BJ (cell line): Measurements from ENCODE around the gene NDUFAF2. TPM values are rescaled to one million over a fixed set of nuclear protein-coding genes. Genes with fewer than 3 reads are reported as not detected.
"Not testable (repeated sequence)": the region's sequence is repeated elsewhere in the genome, so short reads cannot be mapped to it uniquely, and the experiment has no call there.

Experiments used
- CTCF ChIA-PET: fragments of 350-600 bp; formaldehyde crosslinking; extraction: SDS; loops from one replicate; lab custom pipeline; 2021; ENCODE audit warnings: antibody characterized with exemption, inconsistent platforms; lab: Yijun Ruan, JAX
- POLR2A ChIA-PET: fragments of 300-600 bp; sonication (Branson Sonifier 250); formaldehyde crosslinking; extraction: SDS; loops from one replicate; lab custom pipeline; 2021; ENCODE audit warnings: antibody characterized with exemption; lab: Charles Lee
- DNase-seq: peaks from one replicate; pipeline ENCODE4 v3.0.0-alpha.2; 2011; ENCODE audit warnings: low read depth
- H3K27me3 ChIP-seq: 2 replicates; pipeline ENCODE4 v1.6.0; 2011; ENCODE audit warnings: low read length; ENCODE audit not compliant: control insufficient read depth, insufficient read depth
- H3K36me3 ChIP-seq: 2 replicates; pipeline ENCODE4 v1.5.1; 2011; ENCODE audit warnings: low read length; ENCODE audit not compliant: control insufficient read depth, insufficient read depth
- H3K4me3 ChIP-seq: 2 replicates; pipeline ENCODE4 v1.5.1; 2011; ENCODE audit warnings: low read depth, mild to moderate bottlenecking, control low read depth, low read length
- polyA plus RNA-seq: library from polyadenylated mRNA; depleted of rRNA; stranded (reverse); fragments of >200 nt; gene quantifications from 2 replicates; pipeline ENCODE4 v1.2.3, GENCODE V29; 2011
- TF ChIP-seq, protein P1 (sequence below): IDR thresholded peaks from 2 replicates; pipeline ENCODE4 v1.5.1; 2011; ENCODE audit warnings: low read depth, mild to moderate bottlenecking, control low read depth, inconsistent platforms, low read length, moderate library complexity; ENCODE audit not compliant: insufficient read depth

NDUFAF2 gene
- polyA plus RNA-seq, 1 experiment: 22.4 TPM

DNA sequence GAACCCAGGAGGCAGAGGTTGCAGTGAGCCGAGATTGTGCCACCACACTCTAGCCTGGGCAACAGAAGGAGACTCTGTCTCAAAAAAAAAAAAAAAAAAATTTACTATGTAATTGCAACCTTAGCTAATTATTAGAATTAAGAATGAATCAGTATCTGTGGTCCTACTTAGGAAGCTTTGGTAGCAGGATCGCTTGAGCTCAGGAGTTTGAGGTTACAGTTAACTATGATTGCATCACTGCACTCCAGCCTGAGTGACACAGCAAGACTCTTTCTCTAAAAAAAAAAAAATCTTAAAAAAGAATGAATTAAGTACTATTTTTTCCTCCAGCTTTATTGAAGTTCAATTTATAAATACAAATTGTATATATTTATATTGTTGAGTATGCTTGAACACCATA lies 16.7 kb downstream of the NDUFAF2 start:
- peak; percentile 18 for DNase-seq
- TF ChIP-seq, protein P1, sequence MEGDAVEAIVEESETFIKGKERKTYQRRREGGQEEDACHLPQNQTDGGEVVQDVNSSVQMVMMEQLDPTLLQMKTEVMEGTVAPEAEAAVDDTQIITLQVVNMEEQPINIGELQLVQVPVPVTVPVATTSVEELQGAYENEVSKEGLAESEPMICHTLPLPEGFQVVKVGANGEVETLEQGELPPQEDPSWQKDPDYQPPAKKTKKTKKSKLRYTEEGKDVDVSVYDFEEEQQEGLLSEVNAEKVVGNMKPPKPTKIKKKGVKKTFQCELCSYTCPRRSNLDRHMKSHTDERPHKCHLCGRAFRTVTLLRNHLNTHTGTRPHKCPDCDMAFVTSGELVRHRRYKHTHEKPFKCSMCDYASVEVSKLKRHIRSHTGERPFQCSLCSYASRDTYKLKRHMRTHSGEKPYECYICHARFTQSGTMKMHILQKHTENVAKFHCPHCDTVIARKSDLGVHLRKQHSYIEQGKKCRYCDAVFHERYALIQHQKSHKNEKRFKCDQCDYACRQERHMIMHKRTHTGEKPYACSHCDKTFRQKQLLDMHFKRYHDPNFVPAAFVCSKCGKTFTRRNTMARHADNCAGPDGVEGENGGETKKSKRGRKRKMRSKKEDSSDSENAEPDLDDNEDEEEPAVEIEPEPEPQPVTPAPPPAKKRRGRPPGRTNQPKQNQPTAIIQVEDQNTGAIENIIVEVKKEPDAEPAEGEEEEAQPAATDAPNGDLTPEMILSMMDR: no peak
- CTCF ChIA-PET: interaction anchor here (0.6 to 1.2 kb wide), 5 partner anchors 11 to 937 kb away, joined by 3 to 5 read pairs (median 3); no protein-coding TSS in a partner anchor
- POLR2A ChIA-PET: no interaction called here
- Histone ChIP-seq H3K4me3 (no peak overlapping the region), H3K27me3 (no peaks in the 10 kb centered on the region), H3K36me3 (no peaks in the 10 kb centered on the region)

DNA sequence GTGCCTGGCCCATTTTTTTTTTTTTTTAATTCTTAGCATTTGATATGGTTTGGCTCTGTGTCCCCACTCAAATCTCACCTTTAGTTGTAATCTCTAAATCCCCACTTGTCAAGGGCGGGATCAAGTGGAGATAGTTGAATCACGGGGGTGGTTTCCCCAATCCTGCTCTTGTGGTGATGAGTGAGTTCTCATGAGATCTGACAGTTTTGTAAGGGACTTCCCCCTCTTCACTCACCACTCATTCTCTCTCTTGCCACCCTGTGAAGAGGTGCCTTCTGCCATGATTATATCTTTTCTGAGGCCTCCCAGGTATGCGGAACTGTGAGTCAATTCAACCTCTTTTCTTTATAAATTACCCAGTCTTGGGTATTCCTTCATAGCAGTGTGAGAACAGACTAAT lies 27.2 kb downstream of the NDUFAF2 start:
- DNase-seq: no peak
- ChIA-PET POLR2A (no interaction called here), CTCF (no interaction called here)
- H3K27me3 ChIP-seq: no peaks in the 10 kb centered on the region
- no peaks in the 10 kb centered on the region for H3K36me3 ChIP-seq
- TF ChIP-seq, protein P1: no peak
- H3K4me3 ChIP-seq: no peak overlapping the region

DNA sequence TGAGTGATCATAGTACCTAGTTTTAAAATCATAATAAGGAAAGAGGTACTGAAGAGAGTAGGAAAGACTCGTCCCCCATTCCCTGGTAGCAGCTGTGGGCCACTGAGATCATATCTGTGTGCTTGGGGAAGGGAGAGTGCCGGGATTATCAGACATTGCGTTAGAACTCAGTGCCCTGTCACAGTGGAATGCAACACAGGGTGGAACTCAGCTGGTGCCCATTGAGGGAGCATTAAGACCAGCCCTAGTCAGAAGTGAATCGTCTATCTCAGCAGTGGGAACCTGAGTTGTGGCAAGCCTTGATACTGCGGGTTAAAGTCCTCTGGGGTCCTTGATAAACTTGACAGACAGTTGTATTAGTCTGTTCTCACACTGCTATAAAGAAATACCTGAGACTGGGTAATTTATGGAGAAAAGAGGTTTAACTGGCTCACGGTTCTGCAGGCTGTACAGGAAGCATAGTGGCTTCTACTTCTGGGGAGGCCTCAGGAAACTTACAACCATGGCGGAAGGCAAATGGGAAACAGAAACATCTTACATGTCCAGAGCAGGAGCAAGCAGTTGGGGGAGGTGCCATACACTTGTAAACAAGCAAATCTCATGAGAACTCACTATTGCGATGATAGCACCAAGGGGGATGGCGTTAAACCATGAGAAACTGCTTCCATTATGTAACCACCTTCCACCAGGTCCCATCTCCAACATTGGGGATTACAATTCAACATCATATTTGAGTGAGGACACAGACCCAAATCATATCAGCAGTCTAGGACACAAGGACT lies 33.1 kb downstream of the NDUFAF2 start:
- Histone ChIP-seq H3K36me3 (no peaks in the 10 kb centered on the region), H3K27me3 (no peaks in the 10 kb centered on the region), H3K4me3 (no peak overlapping the region)
- ChIA-PET CTCF (interaction anchor here (1.6 kb wide), 1 partner anchor 18 kb away, joined by 3 read pairs; no protein-coding TSS in a partner anchor), POLR2A (no interaction called here)
- DNase-seq: no peak
- TF ChIP-seq, protein P1: no peak

DNA sequence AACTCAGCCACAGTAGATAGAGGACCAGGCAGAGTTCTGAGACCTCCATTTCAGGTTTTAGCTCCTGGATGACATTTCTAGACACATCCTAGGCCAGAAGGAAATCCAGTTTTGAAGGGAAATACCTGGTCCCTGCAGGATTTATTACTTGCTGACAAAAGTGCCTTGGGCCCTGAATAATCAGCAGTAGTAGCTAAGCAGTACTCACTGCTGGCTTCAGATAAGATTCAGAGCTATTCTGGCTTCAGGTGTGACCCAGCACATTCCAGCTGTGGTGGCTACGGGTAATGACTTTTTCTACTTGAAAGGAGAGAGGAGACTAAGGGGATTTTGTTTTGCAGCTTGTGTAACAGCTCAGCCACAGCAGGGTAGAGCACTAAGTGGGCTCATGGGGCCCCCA lies 34.0 kb downstream of the NDUFAF2 start:
- Histone ChIP-seq H3K36me3 (no peaks in the 10 kb centered on the region), H3K27me3 (no peaks in the 10 kb centered on the region), H3K4me3 (no peak overlapping the region)
- TF ChIP-seq, protein P1: no peak
- ChIA-PET POLR2A (no interaction called here), CTCF (interaction anchor here (1.6 kb wide), 1 partner anchor 19 kb away, joined by 3 read pairs; no protein-coding TSS in a partner anchor)
- DNase-seq: no peak

DNA sequence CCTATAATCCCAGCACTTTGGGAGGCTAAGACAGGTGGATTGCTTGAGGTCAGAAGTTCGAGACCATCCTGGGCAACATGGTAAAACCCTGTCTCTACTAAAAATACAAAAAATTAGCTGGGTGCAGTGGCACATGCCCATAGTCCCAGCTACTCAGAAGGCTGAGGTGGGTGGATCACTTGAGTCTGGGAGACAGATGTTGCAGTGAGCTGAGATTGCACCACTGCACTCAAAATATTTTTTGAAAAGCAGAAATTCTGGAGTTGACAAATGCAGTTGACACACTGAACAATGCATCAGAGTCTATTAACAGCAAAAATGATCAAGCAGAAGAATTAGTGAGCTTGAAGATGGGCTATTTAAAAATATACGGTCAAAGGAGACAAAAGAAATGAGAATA lies 35.5 kb downstream of the NDUFAF2 start:
- Histone ChIP-seq H3K27me3 (no peaks in the 10 kb centered on the region), H3K36me3 (no peaks in the 10 kb centered on the region), H3K4me3 (no peak overlapping the region)
- DNase-seq: no peak
- TF ChIP-seq, protein P1: no peak
- ChIA-PET POLR2A (no interaction called here), CTCF (no interaction called here)

DNA sequence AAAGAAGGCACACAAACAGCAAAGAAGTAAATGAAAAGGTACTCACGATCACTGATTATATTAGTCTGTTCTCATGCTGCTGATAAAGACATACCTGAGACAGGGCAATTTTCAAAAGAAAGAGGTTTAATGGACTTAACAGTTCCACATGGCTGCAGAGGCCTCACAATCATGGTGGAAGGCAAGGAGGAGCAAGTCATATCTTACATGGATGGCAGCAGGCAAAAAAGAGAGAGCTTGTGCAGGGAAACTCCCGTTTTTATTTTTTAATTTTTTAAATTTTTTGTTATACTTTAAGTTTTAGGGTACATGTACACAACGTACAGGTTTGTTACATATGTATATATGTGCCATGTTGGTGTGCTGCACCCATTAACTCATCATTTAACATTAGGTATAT lies 37.1 kb downstream of the NDUFAF2 start:
- H3K27me3 ChIP-seq, H3K36me3 ChIP-seq, H3K4me3 ChIP-seq, POLR2A ChIA-PET, CTCF ChIA-PET, DNase-seq: not testable (repeated sequence)
